H9 (cell line): ENCODE measurements around the gene PIAS4. TPM values are rescaled to one million over a fixed set of nuclear protein-coding genes. Genes with fewer than 3 reads are reported as not detected.

Experiments
- DNase-seq: peaks from one replicate; pipeline ENCODE4 v3.0.0-alpha.2; 2017
- H2AFZ ChIP-seq: one replicate; pipeline ENCODE4 v1.6.1; 2013; ENCODE audit warnings: mild to moderate bottlenecking, low read length, control low read depth, moderate library complexity
- H2AK5ac ChIP-seq: 2 replicates; pipeline ENCODE4 v1.6.1; 2013; ENCODE audit warnings: low read length, control low read depth, mixed read lengths; ENCODE audit not compliant: insufficient read length
- H2BK120ac ChIP-seq: one replicate; pipeline ENCODE4 v1.6.1; 2013; ENCODE audit warnings: low read depth, mild to moderate bottlenecking, low read length, control low read depth, inconsistent platforms; ENCODE audit not compliant: poor library complexity, severe bottlenecking
- H2BK12ac ChIP-seq: 2 replicates; pipeline ENCODE4 v1.6.1; 2013; ENCODE audit warnings: low read length, control low read depth, mixed read lengths, low read depth; ENCODE audit not compliant: insufficient read length
- H2BK15ac ChIP-seq: 2 replicates; pipeline ENCODE4 v1.6.1; 2013; ENCODE audit warnings: low read depth, low read length, control low read depth
- H2BK20ac ChIP-seq: one replicate; pipeline ENCODE4 v1.6.1; 2013; ENCODE audit warnings: low read depth, mild to moderate bottlenecking, low read length, control low read depth, inconsistent platforms; ENCODE audit not compliant: poor library complexity, severe bottlenecking
- H2BK5ac ChIP-seq: 2 replicates; pipeline ENCODE4 v1.6.1; 2013; ENCODE audit warnings: low read length, control low read depth, mixed read lengths; ENCODE audit not compliant: insufficient read length
- H3K14ac ChIP-seq: 2 replicates; pipeline ENCODE4 v1.6.1; 2013; ENCODE audit warnings: low read length, control low read depth; ENCODE audit not compliant: insufficient read depth
- H3K18ac ChIP-seq: 2 replicates; pipeline ENCODE4 v1.6.1; 2013; ENCODE audit warnings: low read depth, mild to moderate bottlenecking, mixed read lengths, low read length, control low read depth; ENCODE audit not compliant: insufficient read length
- H3K23ac ChIP-seq: 2 replicates; pipeline ENCODE4 v1.6.1; 2013; ENCODE audit warnings: low read length, control low read depth, mixed read lengths, low read depth; ENCODE audit not compliant: insufficient read length
- H3K23me2 ChIP-seq: 2 replicates; pipeline ENCODE4 v1.6.1; 2013; ENCODE audit warnings: low read depth, mild to moderate bottlenecking, mixed read lengths, low read length, control low read depth; ENCODE audit not compliant: insufficient read length, poor library complexity, severe bottlenecking
- H3K27ac ChIP-seq: 2 replicates; pipeline ENCODE4 v1.5.1; 2013; ENCODE audit warnings: low read length, control low read depth, mixed read lengths, low read depth; ENCODE audit not compliant: insufficient read length
- H3K27me3 ChIP-seq: 2 replicates; pipeline ENCODE4 v1.6.1; 2013; ENCODE audit warnings: low read length, control low read depth, inconsistent platforms; ENCODE audit not compliant: insufficient read depth
- H3K4ac ChIP-seq: 2 replicates; pipeline ENCODE4 v1.6.1; 2013; ENCODE audit warnings: low read depth, mild to moderate bottlenecking, control low read depth, inconsistent platforms, low read length, moderate library complexity
- H3K4me1 ChIP-seq: 2 replicates; pipeline ENCODE4 v1.6.1; 2013; ENCODE audit warnings: low read length, control low read depth, inconsistent platforms; ENCODE audit not compliant: insufficient read depth
- H3K4me2 ChIP-seq: 2 replicates; pipeline ENCODE4 v1.6.1; 2013; ENCODE audit warnings: low read length, control low read depth, mixed read lengths; ENCODE audit not compliant: insufficient read length, insufficient read depth
- H3K56ac ChIP-seq: 2 replicates; pipeline ENCODE4 v1.6.1; 2013; ENCODE audit warnings: low read depth, mild to moderate bottlenecking, mixed read lengths, low read length, control low read depth; ENCODE audit not compliant: insufficient read length
- H3K79me1 ChIP-seq: 2 replicates; pipeline ENCODE4 v1.6.1; 2013; ENCODE audit warnings: low read depth, mild to moderate bottlenecking, moderate library complexity, low read length, control low read depth, inconsistent platforms; ENCODE audit not compliant: insufficient read depth, poor library complexity, severe bottlenecking
- H3K79me2 ChIP-seq: 2 replicates; pipeline ENCODE4 v1.6.1; 2013; ENCODE audit warnings: low read length, control low read depth, inconsistent platforms; ENCODE audit not compliant: insufficient read depth
- H3K9ac ChIP-seq: 2 replicates; pipeline ENCODE4 v1.6.1; 2013; ENCODE audit warnings: low read length, control low read depth, mixed read lengths; ENCODE audit not compliant: insufficient read length; ENCODE audit errors: extremely low read depth
- H3K9me3 ChIP-seq: one replicate; pipeline ENCODE4 v1.6.1; 2013; ENCODE audit warnings: low read depth, low read length, inconsistent platforms; ENCODE audit not compliant: control insufficient read depth
- H3T11ph ChIP-seq: one replicate; pipeline ENCODE4 v1.6.1; 2013; ENCODE audit warnings: mild to moderate bottlenecking, low read length, control low read depth, inconsistent platforms
- H4K20me1 ChIP-seq: one replicate; pipeline ENCODE4 v1.6.1; 2013; ENCODE audit not compliant: control insufficient read depth, insufficient read length, insufficient read depth
- H4K5ac ChIP-seq: 2 replicates; pipeline ENCODE4 v1.6.1; 2013; ENCODE audit warnings: low read depth, mild to moderate bottlenecking, mixed read lengths, low read length, control low read depth; ENCODE audit not compliant: insufficient read length
- H4K8ac ChIP-seq: replicated peaks from 2 replicates; pipeline ENCODE4 v1.6.1; 2013; ENCODE audit warnings: low read length, control low read depth, mixed read lengths, low read depth; ENCODE audit not compliant: insufficient read length
- H4K91ac ChIP-seq: 2 replicates; pipeline ENCODE4 v1.6.1; 2013; ENCODE audit warnings: low read depth, mild to moderate bottlenecking, moderate library complexity, mixed read lengths, low read length, control low read depth; ENCODE audit not compliant: insufficient read length
- H3K27ac Mint-ChIP-seq, 3 experiments: 2 replicates in 2 of 3; 3 replicates in 1 of 3; pipeline ENCODE4 v1.8.0; 2020 to 2021; ENCODE audit warnings: mixed read lengths in 3 of 3, mild to moderate bottlenecking in 1 of 3, moderate library complexity in 1 of 3
- H3K27me3 Mint-ChIP-seq: 2 replicates; pipeline ENCODE4 v1.8.0; 2021; ENCODE audit warnings: low read depth, mild to moderate bottlenecking, moderate library complexity, mixed read lengths
- H3K36me3 Mint-ChIP-seq, 3 experiments: 2 replicates in 2 of 3; 3 replicates in 1 of 3; pipeline ENCODE4 v1.8.0; 2020 to 2021; ENCODE audit warnings: low read depth in 3 of 3, mixed read lengths in 3 of 3; ENCODE audit not compliant: insufficient read depth in 1 of 3
- H3K4me1 Mint-ChIP-seq, 2 experiments: 2 replicates each; pipeline ENCODE4 v1.8.0; 2020; ENCODE audit warnings: mixed read lengths in 2 of 2
- H3K4me3 Mint-ChIP-seq, 2 experiments: 2 replicates in 1 of 2; 3 replicates in 1 of 2; pipeline ENCODE4 v1.8.0; 2020 to 2021; ENCODE audit warnings: mild to moderate bottlenecking in 2 of 2, mixed read lengths in 2 of 2, moderate library complexity in 1 of 2
- H3K9me3 Mint-ChIP-seq, 2 experiments: 2 replicates in 1 of 2; 3 replicates in 1 of 2; pipeline ENCODE4 v1.8.0; 2020; ENCODE audit warnings: mild to moderate bottlenecking in 2 of 2, mixed read lengths in 2 of 2, moderate library complexity in 1 of 2
- WGBS: extraction: QIAGEN DNeasy Blood & Tissue Kit; methylation state at CpG from one replicate; pipeline ENCODE4 v1.1.7; 2013; ENCODE audit warnings: missing lambda C conversion rate, low lambda C conversion rate, mixed read lengths; ENCODE audit not compliant: insufficient read length; ENCODE audit errors: extremely low coverage; 5-methylcytosine and 5-hydroxymethylcytosine counted together
- total RNA-seq: library from RNA; stranded (reverse); gene quantifications from 2 replicates; pipeline ENCODE4 v1.2.1, GENCODE V29; 2021
- TF ChIP-seq, protein P1 (sequence below): fragments of 200-600 bp; sonication (generic); conservative IDR thresholded peaks from 3 replicates; pipeline ENCODE4 v1.8.0; 2021; ENCODE audit warnings: antibody characterized with exemption, mild to moderate bottlenecking

Gene PIAS4
- total RNA-seq, 1 experiment from 2014 or later = 52.0 TPM

DNA sequence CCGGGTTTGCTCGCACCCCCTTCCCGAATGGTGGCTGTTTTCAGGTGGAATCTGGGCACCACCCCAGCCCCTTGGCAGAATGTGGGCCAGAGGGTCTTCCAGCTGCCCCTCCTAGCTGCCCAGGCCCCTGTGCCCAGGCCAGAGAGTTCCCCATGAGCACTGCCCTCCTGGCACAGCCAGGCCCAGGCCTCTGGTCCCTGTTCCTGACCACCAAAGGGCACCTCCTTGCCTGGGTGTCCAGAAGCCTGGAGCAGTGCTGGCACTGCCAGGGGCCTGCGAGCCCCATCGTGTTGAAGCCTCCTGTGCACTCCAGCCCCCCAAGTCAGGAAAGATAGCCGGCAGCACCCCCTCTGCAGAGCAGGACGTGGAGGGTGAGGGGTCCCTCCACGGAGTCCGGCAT, 23.4 kb downstream of the PIAS4 start:
- Histone ChIP-seq H3K18ac (no peak overlapping the region), H4K5ac (no peak overlapping the region), H2BK12ac (no peak overlapping the region), H3K23ac (no peak overlapping the region), H3K9me3 (peaks cover 5% of the 10 kb centered on the region), H3K27me3 (no peaks in the 10 kb centered on the region), H2BK15ac (no peak overlapping the region), H3T11ph (no peak overlapping the region), H3K4me1 (no peaks in the 10 kb centered on the region), H4K91ac (no peak overlapping the region), H2AK5ac (no peak overlapping the region), H3K79me1 (no peaks in the 10 kb centered on the region), H3K27ac (no peak overlapping the region), H2AFZ (no peak overlapping the region), H3K56ac (no peak overlapping the region), H4K8ac (no peak overlapping the region), H3K9ac (no peak overlapping the region), H3K23me2 (no peaks in the 10 kb centered on the region), H4K20me1 (no peaks in the 10 kb centered on the region), H2BK20ac (no peak overlapping the region), H3K79me2 (no peaks in the 10 kb centered on the region), H3K4ac (no peak overlapping the region), H3K4me2 (no peak overlapping the region), H2BK5ac (no peak overlapping the region), H2BK120ac (no peak overlapping the region), H3K14ac (no peak overlapping the region)
- H3K27ac Mint-ChIP-seq = peak overlapping the region in 1 of 3 experiments; percentile 72; a peak in 1 of 7 replicates
- peaks cover 6 to 38% (median 31%) of the 10 kb centered on the region in 3 experiments; a peak in 6 of 7 replicates for H3K36me3 Mint-ChIP-seq
- H3K4me3 Mint-ChIP-seq = no peak overlapping the region
- no peaks in the 10 kb centered on the region for H3K4me1 Mint-ChIP-seq
- H3K9me3 Mint-ChIP-seq = no peaks in the 10 kb centered on the region
- H3K27me3 Mint-ChIP-seq = no peaks in the 10 kb centered on the region
- TF ChIP-seq, protein P1, sequence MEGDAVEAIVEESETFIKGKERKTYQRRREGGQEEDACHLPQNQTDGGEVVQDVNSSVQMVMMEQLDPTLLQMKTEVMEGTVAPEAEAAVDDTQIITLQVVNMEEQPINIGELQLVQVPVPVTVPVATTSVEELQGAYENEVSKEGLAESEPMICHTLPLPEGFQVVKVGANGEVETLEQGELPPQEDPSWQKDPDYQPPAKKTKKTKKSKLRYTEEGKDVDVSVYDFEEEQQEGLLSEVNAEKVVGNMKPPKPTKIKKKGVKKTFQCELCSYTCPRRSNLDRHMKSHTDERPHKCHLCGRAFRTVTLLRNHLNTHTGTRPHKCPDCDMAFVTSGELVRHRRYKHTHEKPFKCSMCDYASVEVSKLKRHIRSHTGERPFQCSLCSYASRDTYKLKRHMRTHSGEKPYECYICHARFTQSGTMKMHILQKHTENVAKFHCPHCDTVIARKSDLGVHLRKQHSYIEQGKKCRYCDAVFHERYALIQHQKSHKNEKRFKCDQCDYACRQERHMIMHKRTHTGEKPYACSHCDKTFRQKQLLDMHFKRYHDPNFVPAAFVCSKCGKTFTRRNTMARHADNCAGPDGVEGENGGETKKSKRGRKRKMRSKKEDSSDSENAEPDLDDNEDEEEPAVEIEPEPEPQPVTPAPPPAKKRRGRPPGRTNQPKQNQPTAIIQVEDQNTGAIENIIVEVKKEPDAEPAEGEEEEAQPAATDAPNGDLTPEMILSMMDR = no peak
- no CpG with 5 or more reads among the region's 9 CpGs for WGBS
- no peak for DNase-seq
